Smooth muscle cell of trachea (primary cell): ENCODE data around the gene AARSD1. TPM values are rescaled to one million over a fixed set of nuclear protein-coding genes. Genes with fewer than 3 reads are reported as not detected.

Experiments used
- total RNA-seq: library from RNA; depleted of rRNA; stranded (reverse); fragments of >200 nt; gene quantifications from 2 replicates; pipeline ENCODE4 v1.2.1, GENCODE V29; 2014

AARSD1 gene, protein sequence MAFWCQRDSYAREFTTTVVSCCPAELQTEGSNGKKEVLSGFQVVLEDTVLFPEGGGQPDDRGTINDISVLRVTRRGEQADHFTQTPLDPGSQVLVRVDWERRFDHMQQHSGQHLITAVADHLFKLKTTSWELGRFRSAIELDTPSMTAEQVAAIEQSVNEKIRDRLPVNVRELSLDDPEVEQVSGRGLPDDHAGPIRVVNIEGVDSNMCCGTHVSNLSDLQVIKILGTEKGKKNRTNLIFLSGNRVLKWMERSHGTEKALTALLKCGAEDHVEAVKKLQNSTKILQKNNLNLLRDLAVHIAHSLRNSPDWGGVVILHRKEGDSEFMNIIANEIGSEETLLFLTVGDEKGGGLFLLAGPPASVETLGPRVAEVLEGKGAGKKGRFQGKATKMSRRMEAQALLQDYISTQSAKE
- total RNA-seq: 25.5 and 28.1 TPM in 2 replicates

DNA sequence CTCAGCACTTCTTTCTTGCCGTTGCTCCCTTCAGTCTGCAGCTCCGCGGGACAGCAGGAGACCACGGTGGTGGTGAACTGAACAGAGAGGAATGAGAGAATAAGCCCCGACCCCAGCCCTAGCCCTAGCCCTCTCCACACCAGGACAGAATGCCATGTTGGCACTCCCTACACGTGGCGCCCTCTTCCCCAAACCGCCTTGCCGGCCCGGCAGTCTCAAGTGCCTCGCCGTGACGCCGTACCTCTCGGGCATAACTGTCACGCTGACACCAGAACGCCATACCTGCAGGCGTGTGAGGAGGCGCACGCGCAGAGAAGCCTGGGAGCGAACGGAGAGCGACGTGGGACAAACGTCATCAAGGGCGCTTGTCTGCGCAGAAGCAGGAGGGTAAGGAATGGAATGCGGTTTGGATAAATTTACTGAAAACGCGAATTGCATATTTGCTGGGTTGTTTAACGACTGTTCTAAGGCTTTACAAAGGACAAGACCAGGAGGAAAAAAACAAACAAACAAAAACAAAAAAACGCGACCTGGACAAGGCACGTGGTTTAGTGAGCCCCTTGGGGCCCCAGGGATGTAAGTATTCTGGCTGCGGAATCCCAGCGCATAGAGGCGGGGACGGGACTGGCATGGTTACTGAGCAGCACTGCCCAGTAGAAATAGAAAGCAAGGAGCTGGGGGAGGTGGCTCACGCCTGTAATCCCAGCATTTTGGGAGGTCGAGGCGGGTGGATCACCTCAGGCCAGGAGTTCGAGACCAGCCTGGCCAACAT, at the start of gene AARSD1:
Gene AARSD1, minus strand, starts transcription at position 294 of the 772 bp plus-strand sequence. Its CDS starts 14 bp downstream, at position 280.

GRCh38 chr17:43006639-43007551, 42.6 kb upstream of the AARSD1 start, which contains the start of gene IFI35:
TSS of gene IFI35 (plus strand) at chr17:43006784. CDS start at chr17:43006948, 164 bp downstream.

GRCh38 chr17:42997984-42998938, 34.0 kb upstream of the AARSD1 start, which contains the start of gene RPL27:
TSS of gene RPL27 (plus strand) at chr17:42998419. CDS start at chr17:42998751, 332 bp downstream.

GRCh38 chr17:42980274-42980765, 16.1 kb upstream of the AARSD1 start, which contains the start of gene RUNDC1:
TSS of gene RUNDC1 (plus strand) at chr17:42980565. CDS start at chr17:42980577, 12 bp downstream.

GRCh38 chr17:42979511-42980273, 15.4 kb upstream of the AARSD1 start, which contains the start of gene PTGES3L:
TSS of gene PTGES3L (minus strand) at chr17:42980080. CDS start at chr17:42980053, 27 bp downstream.

Other genes starting within 250 kb of the AARSD1 start
- 25.6 and 28.1 TPM in 2 replicates for gene EZH1, start 219.4 kb downstream of the AARSD1 start, total RNA-seq
- not detected in 2 replicates for gene RAMP2, start 203.2 kb downstream of the AARSD1 start, total RNA-seq
- 53.6 and 67.3 TPM in 2 replicates for gene VPS25, start 191.0 kb downstream of the AARSD1 start, total RNA-seq
- 0.29 and 0.33 TPM in 2 replicates for gene WNK4, start 183.8 kb downstream of the AARSD1 start, total RNA-seq
- 70.1 and 80.4 TPM in 2 replicates for gene COA3, start 165.8 kb downstream of the AARSD1 start, total RNA-seq
- 0.66 TPM in 1 of 2 replicates, not detected in the other for gene CNTD1, start 165.6 kb downstream of the AARSD1 start, total RNA-seq
- gene BECN1, start 140.2 kb downstream of the AARSD1 start, total RNA-seq: 101 and 155 TPM in 2 replicates
- gene PSME3, start 131.1 kb downstream of the AARSD1 start, total RNA-seq: 76.6 and 82.2 TPM in 2 replicates
- 0.29 and 0.99 TPM in 2 replicates for gene AOC2, start 119.9 kb downstream of the AARSD1 start, total RNA-seq
- 1.3 and 1.5 TPM in 2 replicates for gene AOC3, start 113.3 kb downstream of the AARSD1 start, total RNA-seq
- not detected in 2 replicates for gene G6PC1, start 63.7 kb downstream of the AARSD1 start, total RNA-seq
- 1.2 TPM in 1 of 2 replicates, not detected in the other for gene PTGES3L, start 15.6 kb upstream of the AARSD1 start, total RNA-seq
- 6.8 and 9.6 TPM in 2 replicates for gene RUNDC1, start 16.1 kb upstream of the AARSD1 start, total RNA-seq
- gene RPL27, start 34.0 kb upstream of the AARSD1 start, total RNA-seq: 1,021 and 1,034 TPM in 2 replicates
- gene IFI35, start 42.3 kb upstream of the AARSD1 start, total RNA-seq: 43.1 and 51.9 TPM in 2 replicates
- 376 and 655 TPM in 2 replicates for gene VAT1, start 57.9 kb upstream of the AARSD1 start, total RNA-seq
- 0.29 and 0.66 TPM in 2 replicates for gene RND2, start 60.8 kb upstream of the AARSD1 start, total RNA-seq
- gene BRCA1, start 160.9 kb upstream of the AARSD1 start, total RNA-seq: 7.3 and 28.9 TPM in 2 replicates
- gene NBR1, start 206.8 kb upstream of the AARSD1 start, total RNA-seq: 113 and 123 TPM in 2 replicates
- 4.6 and 5.4 TPM in 2 replicates for gene TMEM106A, start 247.4 kb upstream of the AARSD1 start, total RNA-seq